Activated CD4-positive, CD25-positive, alpha-beta regulatory T cell (primary cell): ENCODE measurements around the gene KCNIP1.

Experiments used
- DNase-seq, 4 experiments: peaks; one replicate each; lab custom pipeline; 2025; lab: John Stamatoyannopoulos, UW

KCNIP1 gene

GRCh38 chr5:170629566-170630175, 125.9 kb downstream of the KCNIP1 start:
- no peak for DNase-seq

- DNase-seq: no peak
These were observed 126.4 kb downstream of the KCNIP1 start for GRCh38 chr5:170630226-170630625.

GRCh38 chr5:170630711-170631141, 126.9 kb downstream of the KCNIP1 start:
- DNase-seq: no peak

GRCh38 chr5:170631466-170632195, 127.8 kb downstream of the KCNIP1 start:
- DNase-seq: no peak

- no peak for DNase-seq
These were observed 128.6 kb downstream of the KCNIP1 start for GRCh38 chr5:170632266-170632984.

- DNase-seq: peak; percentile 4 to 34 (median 22)
These were observed 129.1 kb downstream of the KCNIP1 start for GRCh38 chr5:170632985-170633234.

GRCh38 chr5:170633235-170634081, 129.6 kb downstream of the KCNIP1 start:
- DNase-seq: no peak

GRCh38 chr5:170634256-170634990, 130.6 kb downstream of the KCNIP1 start:
- no peak for DNase-seq

- no peak for DNase-seq
These were observed 131.9 kb downstream of the KCNIP1 start for GRCh38 chr5:170635706-170636105.

- DNase-seq: no peak
These were observed 132.4 kb downstream of the KCNIP1 start for GRCh38 chr5:170636206-170636605.

- DNase-seq: no peak
These were observed 133.1 kb downstream of the KCNIP1 start for GRCh38 chr5:170636801-170637477.

GRCh38 chr5:170638051-170638450, 134.2 kb downstream of the KCNIP1 start:
- no peak for DNase-seq

- DNase-seq: peak; percentile 6 to 61 (median 36)
These were observed 134.8 kb downstream of the KCNIP1 start for GRCh38 chr5:170638454-170639220.

GRCh38 chr5:170639221-170639925, 135.6 kb downstream of the KCNIP1 start:
- DNase-seq: no peak

- DNase-seq: no peak
These were observed 137.1 kb downstream of the KCNIP1 start for GRCh38 chr5:170640731-170641588.

GRCh38 chr5:170641589-170642031, 137.8 kb downstream of the KCNIP1 start:
- no peak for DNase-seq

- no peak for DNase-seq
These were observed 138.4 kb downstream of the KCNIP1 start for GRCh38 chr5:170642066-170642735.
